ENCODE results near the gene EXOC1. TPM values are rescaled to one million over a fixed set of nuclear protein-coding genes. Genes with fewer than 3 reads are reported as not detected.

EXOC1 gene
- total and polyA plus RNA-seq, 11 donors = 11.0 to 27.7 (median 21.4) TPM

DNA sequence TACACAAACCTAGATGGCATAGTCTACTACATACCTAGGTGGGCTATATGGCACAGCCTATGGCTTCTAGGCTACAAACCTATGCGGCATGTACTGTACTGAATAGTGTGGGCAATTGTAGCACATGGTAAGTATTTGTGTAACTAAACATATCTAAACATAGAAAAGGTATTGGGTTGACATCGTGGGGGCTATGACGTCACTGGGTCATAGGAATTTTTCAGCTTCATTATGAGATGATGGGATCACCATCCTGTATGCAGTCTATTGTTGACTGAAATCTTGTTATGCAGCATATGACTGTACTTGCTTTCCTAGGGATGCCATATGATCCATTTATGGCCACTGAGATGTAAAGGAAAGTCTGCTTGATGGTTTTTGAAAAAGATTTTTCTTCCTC is 35.8 kb upstream of the EXOC1 start:
- Histone ChIP-seq H3K9me3 (no peaks in the 10 kb centered on the region), H3K36me3 (no peaks in the 10 kb centered on the region), H3K4me1 (peaks cover 0 to 6% (median 0%) of the 10 kb centered on the region in 12 donors), H3K27me3 (peaks cover 0 to 7% (median 0%) of the 10 kb centered on the region in 9 donors), H3K27ac (no peak overlapping the region), H3K4me3 (no peak overlapping the region)
- 86 to 93% (median 91%) methylated on average over 3 of the region's 3 CpGs for WGBS, 4 donors
- DNase-seq (no peak), ATAC-seq (no peak)
- intact Hi-C loops (cut with DNase I) = no loop called here
- TF ChIP-seq POLR2A (IDR thresholded peaks at IDR 0.05) = no peak
- TF ChIP-seq, protein P1, sequence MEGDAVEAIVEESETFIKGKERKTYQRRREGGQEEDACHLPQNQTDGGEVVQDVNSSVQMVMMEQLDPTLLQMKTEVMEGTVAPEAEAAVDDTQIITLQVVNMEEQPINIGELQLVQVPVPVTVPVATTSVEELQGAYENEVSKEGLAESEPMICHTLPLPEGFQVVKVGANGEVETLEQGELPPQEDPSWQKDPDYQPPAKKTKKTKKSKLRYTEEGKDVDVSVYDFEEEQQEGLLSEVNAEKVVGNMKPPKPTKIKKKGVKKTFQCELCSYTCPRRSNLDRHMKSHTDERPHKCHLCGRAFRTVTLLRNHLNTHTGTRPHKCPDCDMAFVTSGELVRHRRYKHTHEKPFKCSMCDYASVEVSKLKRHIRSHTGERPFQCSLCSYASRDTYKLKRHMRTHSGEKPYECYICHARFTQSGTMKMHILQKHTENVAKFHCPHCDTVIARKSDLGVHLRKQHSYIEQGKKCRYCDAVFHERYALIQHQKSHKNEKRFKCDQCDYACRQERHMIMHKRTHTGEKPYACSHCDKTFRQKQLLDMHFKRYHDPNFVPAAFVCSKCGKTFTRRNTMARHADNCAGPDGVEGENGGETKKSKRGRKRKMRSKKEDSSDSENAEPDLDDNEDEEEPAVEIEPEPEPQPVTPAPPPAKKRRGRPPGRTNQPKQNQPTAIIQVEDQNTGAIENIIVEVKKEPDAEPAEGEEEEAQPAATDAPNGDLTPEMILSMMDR (IDR thresholded peaks at IDR 0.05) = no peak

DNA sequence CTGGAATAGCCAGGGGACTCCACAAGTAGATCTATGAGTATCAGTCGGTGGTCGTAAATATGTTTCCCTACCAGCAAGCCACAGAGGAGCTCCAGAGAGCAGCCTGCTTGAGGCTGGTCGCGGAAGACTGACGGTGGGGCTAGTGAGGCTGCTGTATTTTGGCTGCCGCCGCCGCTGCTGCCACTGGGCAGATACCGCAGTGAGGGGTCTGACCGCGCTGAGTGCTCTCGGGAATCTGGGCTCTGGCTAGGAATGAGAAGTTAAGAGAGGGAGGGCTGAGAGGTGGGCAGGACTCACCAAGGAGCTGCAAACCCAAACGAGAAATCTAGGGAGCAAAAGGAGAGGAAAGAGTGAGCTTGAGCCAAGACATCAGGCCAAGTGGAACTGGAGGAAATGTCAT is 33.8 kb upstream of the EXOC1 start, which contains the start of gene EXOC1L:
EXOC1L (plus strand) TSS at position 157 of the 400 bp plus-strand sequence; CDS start at position 394, 237 bp downstream.
- TF ChIP-seq POLR2A (IDR thresholded peaks at IDR 0.05) = no peak
- TF ChIP-seq, protein P1 (IDR thresholded peaks at IDR 0.05) = no peak
- Histone ChIP-seq H3K4me1 (peaks cover 0 to 6% (median 0%) of the 10 kb centered on the region in 12 donors), H3K36me3 (no peaks in the 10 kb centered on the region), H3K27me3 (peaks cover 0 to 10% (median 0%) of the 10 kb centered on the region in 9 donors), H3K4me3 (peak within 1 kb of the TSS in 8 of 12 donors; percentile 16 to 48 (median 25)), H3K27ac (no peak within 1 kb of the TSS), H3K9me3 (no peaks in the 10 kb centered on the region)
- peak in 1 of 5 donors; percentile 59 for DNase-seq
- peak in 2 of 4 donors; percentile 48 to 49 for ATAC-seq
- WGBS, 4 donors = 5 to 8% (median 7%) methylated on average over 13 of the region's 13 CpGs
- intact Hi-C loops (cut with DNase I) = no loop called here

DNA sequence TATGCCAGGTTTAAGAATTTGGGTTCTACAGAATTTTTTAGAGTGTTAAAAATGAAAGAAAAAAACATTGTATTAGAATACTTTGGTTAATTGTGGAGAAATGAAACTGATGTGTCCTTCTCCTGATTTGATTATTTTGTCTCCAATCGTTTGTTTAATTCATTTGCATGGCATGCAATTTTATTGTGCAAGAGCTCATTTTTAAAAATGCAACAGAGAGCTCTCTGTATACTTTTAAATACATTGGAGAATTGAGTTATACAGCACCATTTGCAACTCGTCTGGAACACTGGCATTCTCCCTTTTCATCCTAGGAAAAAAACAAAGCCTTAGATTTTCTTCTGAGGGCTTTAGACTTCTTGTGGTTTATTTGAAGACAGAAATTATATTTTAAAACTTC is 33.2 kb upstream of the EXOC1 start:
- DNase-seq (no peak), ATAC-seq (no peak)
- 52 to 56% (median 54%) methylated on average over 2 of the region's 2 CpGs for WGBS, 4 donors
- intact Hi-C loops (cut with DNase I) = no loop called here
- H3K27me3 ChIP-seq = peaks cover 0 to 10% (median 0%) of the 10 kb centered on the region in 9 donors
- H3K4me3 ChIP-seq = peak overlapping the region in 3 of 12 donors; percentile 17 to 48 (median 40)
- H3K9me3 ChIP-seq = no peaks in the 10 kb centered on the region
- TF ChIP-seq, protein P1 (IDR thresholded peaks at IDR 0.05) = no peak
- TF ChIP-seq POLR2A (IDR thresholded peaks at IDR 0.05) = no peak
- no peak overlapping the region for H3K27ac ChIP-seq
- peaks cover 0 to 6% (median 0%) of the 10 kb centered on the region in 12 donors for H3K4me1 ChIP-seq
- no peaks in the 10 kb centered on the region for H3K36me3 ChIP-seq

DNA sequence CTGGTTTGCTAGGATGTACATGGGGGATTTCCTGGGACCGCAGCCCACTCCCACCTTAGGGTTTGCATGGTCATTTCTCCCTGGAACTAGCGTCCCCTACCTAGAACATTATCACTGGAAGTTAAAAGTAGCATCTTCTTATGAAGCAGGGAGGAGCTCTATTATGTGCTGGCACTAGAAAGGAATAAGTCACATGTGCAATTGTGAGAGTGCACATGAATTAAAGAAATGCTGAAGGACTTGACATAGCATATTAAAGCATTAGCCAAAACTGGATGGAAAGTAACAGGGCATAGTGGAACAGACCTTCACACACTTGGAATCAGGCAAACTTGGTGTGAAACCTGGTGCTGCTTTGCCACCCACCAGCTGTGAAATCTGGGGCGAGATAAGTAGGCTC is 31.1 kb upstream of the EXOC1 start:
- H3K4me3 ChIP-seq = no peak overlapping the region
- ATAC-seq (no peak), DNase-seq (no peak)
- intact Hi-C loops (cut with DNase I) = no loop called here
- no peak overlapping the region for H3K27ac ChIP-seq
- no peaks in the 10 kb centered on the region for H3K9me3 ChIP-seq
- peaks cover 0 to 6% (median 0%) of the 10 kb centered on the region in 12 donors for H3K4me1 ChIP-seq
- peaks cover 0 to 14% (median 2%) of the 10 kb centered on the region in 9 donors for H3K27me3 ChIP-seq
- no peak for TF ChIP-seq POLR2A (IDR thresholded peaks at IDR 0.05)
- TF ChIP-seq, protein P1 (IDR thresholded peaks at IDR 0.05) = no peak
- no peaks in the 10 kb centered on the region for H3K36me3 ChIP-seq
- 66 to 72% (median 70%) methylated on average over 3 of the region's 3 CpGs for WGBS, 4 donors
